Stimulated activated CD4-positive, alpha-beta T cell treated with anti-CD3 and anti-CD28 coated beads, Interleukin-15, amount 100 ng/mL, for 24 hours (primary cell): ENCODE results near the gene VMA21.

Experiments
- DNase-seq: peaks from one replicate; pipeline ENCODE4 v3.0.0-alpha.2; 2020

Gene VMA21, protein sequence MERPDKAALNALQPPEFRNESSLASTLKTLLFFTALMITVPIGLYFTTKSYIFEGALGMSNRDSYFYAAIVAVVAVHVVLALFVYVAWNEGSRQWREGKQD

DNA sequence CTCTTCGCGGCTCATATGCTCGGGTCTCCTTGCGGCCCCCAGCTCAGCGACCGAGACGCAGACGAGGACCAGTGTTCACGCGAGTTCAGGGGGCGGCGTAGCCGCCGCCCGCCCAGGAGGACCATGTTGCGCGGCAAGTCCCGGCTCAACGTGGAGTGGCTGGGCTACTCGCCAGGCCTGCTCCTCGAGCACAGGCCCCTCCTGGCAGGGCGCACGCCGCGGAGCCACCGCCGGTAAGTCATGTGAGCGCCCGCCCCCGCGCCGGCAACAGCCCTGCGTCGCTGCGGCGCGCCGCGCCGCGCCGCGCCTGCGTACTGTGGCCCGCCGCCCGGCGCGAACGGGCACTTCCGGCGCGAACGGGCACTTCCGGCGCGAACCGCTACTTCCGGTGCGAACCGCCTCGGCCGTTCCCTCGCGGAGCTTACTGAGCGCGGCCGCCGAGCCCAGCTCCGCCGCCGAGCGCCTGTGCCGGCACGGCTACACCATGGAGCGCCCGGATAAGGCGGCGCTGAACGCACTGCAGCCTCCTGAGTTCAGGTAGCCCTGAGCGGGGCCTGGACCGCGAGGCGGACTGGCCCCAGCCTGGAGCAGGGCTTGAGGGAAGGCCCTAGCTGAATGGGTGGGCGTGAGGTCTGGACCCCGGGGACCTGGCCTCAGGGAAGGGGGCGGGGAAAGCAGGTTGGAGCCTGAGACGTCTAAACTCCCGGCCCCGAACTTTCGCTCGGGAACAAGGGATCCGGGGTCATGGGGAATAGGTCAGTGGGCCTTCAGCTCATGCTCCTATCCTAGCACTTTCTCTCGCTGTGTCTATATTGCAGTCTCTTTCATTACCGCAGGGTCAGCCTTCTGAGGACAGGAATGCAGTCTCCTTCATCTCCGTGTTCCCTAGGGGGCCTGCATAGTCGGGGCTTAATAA lies at the start of gene VMA21:
VMA21 (plus strand) TSS at position 382 of the 916 bp plus-strand sequence; CDS start at position 485, 103 bp downstream.
- DNase-seq: peak; percentile 85

DNA sequence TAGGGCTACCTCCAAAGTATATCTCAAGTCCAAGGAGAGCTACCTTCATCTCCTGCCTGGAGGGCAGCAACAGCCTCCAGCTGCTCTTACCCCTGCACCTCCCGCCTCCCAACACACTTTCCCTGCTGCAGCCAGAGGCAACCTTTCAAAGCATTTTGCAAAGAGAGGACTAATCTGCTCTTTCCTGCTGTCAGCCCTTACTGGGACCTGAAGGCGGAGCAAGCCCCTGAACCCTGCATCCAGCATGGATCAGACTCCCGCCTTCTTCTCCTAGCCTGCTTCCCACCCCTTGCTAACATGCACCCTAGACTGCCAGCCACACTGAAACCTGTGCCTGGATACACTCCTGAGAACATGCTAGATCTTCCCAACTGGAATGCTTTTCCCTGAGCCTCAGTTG lies 37.7 kb upstream of the VMA21 start:
- DNase-seq: no peak

DNA sequence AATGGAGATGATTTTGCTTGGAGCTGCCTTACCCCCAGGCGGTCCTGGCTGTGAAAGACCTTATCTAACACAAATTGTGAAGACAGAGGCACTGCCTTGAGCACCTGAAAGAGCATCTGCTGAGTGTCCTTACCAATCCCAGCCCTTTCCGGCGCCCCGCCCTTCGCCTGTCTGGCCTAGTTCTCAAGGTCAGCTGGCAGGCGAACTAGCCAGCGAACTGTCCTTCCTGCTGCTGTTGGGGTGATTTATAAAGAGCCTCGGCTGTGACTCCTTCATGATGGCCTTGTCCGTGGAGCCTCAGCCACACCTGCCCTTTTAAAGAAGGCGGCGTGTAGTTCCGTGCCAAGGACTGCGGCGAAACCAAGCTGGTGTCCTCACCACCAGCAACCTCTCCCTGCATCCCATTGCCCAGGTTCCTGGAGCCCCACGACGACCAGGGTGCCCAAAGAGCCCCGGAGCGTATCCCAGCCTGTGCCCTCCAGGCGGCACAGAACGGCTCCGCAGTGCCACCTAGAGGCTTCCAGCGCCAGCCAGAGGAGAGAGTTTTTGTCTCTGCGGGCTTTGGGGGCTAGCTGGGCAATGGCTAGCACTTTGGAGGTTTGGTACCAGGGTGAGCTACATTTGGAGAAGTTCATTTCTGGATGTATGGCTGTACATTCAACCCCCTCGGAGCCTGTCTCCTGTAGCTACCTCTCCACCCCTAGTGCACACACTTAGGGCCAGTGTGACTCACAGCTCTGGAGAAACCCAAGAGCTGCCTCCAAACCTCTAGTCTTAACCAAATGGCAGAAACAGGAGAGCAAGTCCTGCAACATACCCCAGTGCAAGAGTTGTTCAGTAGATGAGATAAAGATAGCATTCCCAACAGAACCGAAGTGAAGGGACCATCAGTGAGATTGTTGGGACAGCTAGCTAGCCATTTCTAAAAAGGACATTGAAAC lies 36.8 kb upstream of the VMA21 start:
- peak; percentile 54 for DNase-seq

DNA sequence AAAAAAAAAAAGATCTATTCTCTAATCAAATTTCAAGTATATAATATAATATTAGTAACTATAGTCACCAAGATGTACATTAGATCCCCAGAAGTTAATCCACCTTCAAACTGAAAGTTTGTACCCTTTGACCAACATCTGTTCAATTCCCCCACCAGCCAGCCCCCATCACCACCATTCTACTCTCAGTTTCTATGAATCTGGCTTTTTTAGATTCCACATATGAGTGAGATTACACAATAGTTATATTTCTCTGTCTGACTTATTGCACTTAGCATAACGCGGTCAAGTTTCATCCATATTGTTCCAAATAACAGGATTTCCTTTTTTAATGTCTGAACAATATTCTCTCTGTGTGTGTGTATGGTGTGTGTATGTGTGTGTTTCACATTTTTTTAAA lies 33.7 kb upstream of the VMA21 start:
- no peak for DNase-seq

DNA sequence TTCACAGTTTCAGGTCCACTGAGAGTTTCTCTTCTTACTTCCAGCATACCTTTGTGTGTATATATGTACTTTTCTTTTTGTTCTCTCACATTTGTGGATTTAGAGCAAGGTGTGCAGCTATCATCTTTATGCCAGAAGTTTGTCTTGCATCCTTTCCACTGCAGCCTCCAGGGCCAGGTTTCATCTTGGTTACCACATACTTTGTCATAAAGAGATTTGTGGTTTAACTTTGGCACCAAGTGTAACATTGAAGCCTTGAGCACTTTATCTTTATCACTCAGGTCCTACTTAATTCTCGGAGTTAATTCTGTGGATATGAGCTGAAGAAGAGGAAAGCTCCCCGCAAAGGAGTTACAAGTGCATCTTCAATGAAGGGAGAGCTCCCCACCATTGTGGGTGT lies 31.4 kb upstream of the VMA21 start:
- DNase-seq: no peak

DNA sequence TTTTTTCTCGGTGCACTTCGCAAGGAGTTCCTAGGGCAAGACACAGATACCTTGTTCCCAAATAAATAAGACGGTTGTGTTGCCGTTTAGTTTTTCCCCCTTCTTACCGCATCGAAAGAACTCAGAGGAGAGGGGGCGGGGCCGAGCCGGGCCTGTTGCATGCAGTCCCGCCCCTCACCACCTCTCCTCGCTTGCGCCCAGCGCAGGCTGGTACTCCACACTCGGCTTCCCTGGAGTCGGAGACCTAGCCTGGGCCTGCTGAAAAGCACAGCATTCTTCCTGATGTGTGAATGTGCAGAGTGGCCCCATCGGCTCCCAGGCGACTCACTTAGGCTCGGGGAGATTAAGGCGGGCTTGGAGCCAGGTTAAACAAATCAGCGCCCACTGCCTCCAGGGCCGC lies 26.1 kb upstream of the VMA21 start:
- peak; percentile 25 for DNase-seq

DNA sequence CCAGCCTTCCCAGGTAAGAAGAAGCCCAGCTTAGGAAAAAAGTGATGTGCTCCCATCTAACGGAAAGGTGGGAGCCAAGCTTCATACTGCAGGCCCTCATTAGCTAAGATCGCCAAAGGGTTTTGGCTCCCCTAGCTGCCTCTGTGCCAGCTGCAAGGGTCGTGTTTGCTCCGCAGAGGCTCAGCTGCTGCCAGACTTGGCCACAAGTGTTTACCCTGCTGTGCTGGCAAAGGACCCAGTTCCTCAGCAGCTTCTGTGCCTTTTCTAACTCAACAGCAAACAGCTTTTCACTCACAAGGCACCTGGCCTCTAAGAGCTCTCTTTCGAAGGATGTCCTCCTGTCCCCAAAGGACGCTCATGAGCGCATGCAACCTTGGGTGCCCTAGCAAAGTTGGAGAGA lies 12.2 kb upstream of the VMA21 start:
- DNase-seq: no peak

DNA sequence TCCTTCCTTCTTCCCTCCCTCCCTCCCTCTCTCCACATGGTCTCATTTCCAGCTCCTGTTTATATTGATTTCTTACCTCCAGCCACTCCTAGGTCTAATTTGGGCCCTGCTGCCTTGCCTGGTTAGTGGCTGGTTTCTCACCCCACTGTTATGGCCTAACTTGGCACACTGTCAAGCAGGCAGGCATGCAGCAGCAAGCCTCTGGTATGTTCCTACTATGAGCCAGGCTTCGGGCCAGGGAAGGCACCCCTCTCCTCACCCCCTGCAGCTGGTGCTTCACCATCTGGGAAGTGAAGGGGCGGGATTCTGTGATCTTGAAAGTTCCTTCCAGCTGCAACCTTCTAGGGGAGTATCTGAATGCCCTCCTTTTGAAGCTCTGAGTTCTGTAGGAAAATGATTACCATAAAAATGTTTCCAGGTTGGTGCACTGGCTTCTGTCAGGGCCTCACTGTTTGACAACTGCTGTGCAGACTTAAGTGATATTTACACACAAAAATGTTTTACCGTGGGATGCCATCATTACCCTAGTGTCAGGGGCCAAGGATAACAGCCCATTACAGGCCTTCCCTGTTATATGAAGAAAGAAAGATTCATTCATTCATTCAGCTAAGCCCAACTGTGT lies 10.1 kb upstream of the VMA21 start:
- no peak for DNase-seq

DNA sequence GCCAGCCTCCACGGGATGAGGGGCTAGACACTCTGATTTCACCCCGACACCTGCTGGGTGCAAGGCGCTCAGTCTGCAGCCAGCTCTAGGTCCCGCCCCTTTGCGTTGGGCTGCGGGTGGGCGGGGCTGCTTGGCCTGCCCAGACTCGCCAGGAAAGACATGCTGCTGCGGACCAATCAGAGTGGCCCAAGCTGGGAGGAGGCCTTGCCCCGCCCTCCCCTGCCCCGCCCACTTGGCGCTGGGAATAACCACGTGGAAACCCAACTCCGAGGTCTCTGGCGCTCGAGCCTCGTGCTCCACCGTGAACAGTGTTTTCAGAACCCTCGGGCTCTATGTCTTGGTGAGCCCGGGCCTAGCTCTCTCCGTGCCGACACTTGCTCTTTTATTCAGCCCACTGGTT lies 5.3 kb upstream of the VMA21 start:
- no peak for DNase-seq

DNA sequence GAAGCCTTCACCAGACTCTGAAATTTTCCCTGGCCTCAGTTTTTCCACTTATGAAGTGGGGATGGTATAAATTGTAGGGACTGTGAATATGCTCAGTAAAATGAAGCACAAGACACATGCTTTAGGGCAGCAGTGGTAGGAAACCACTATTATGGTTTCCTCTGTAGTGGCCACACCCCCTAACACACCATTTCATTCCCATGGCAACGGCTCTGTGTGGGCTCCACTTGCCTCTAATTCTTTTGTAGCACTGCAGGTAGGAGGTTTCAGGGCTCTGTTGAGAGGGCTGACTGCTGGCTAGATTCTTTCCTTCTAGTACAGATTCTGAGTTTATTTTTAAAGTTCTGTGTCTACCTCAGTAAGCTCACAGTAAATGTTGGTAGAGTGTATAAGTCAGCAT lies 3.5 kb upstream of the VMA21 start:
- peak; percentile 41 for DNase-seq

DNA sequence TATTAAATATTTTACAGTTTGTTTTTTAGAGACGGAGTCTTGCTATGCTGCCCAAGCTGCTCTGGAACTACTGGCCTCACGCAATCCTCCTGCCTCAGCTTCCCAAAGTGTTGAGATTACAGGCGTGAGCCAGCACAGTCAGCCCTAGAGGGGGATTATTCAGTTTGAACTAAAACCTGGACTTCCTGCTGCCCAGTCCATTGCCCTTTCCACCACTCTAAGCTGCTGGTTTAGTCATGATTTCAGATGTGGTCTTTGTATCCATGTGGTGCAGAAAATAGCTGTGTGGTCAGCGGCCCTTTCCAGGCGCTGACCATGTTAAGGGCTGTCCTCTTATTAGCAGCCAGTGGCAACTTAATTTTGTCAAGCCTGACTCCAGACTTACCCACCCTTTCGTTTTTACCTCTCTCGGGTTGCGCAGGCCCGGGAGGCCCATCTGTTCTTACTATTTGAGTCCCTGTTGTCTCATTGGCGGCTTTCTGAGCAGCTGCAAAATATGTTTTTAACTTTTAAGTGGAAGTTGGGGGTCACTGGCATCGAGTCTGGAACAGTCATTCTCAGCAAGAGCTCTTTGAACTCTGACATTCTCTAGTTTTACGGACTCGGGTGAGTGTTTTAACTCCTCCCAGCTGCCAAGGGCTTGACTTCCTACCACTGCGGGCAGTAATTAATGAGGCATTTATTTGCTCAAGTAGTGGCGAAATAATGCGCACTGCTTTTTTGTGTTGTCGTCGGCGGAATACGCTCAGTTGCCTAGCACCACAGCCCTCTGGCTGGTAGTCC lies 773 bp upstream of the VMA21 start:
- DNase-seq: peak; percentile 44

DNA sequence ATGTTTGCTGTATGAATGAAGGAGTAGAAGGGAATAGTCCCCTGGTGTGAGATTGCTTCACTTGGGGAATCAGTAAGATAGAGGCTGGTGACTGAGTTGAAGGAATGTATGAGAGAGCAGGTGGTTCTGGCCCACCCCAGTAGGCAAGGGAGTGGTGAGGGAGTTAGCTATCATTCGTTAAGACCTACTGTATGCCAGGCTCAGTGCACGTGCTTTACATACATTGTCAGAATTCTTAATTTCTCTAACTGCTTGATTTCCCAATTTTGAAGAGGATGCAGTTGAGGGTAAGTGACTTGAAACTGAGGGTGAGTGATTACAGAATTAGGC lies 700 bp downstream of the VMA21 start:
- no peak for DNase-seq

DNA sequence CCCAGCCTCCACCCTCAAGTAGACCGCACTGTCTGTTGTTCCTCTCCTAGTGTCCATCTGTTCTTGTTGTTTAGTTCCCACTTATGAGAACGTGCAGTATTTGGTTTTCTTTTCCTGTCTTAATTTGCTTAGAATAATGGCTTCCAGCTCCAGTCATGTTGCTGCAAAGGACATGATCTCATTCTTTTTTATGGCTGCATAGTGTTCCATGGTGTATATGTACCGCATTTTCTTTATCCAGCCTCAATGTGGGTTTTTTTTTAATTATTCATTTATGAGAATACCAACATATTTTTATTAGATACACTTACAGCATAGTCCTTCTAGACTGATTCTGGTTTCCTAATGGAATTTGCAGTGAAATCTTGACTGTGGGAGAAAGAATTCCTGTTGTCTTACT lies 1.3 kb downstream of the VMA21 start:
- no peak for DNase-seq

DNA sequence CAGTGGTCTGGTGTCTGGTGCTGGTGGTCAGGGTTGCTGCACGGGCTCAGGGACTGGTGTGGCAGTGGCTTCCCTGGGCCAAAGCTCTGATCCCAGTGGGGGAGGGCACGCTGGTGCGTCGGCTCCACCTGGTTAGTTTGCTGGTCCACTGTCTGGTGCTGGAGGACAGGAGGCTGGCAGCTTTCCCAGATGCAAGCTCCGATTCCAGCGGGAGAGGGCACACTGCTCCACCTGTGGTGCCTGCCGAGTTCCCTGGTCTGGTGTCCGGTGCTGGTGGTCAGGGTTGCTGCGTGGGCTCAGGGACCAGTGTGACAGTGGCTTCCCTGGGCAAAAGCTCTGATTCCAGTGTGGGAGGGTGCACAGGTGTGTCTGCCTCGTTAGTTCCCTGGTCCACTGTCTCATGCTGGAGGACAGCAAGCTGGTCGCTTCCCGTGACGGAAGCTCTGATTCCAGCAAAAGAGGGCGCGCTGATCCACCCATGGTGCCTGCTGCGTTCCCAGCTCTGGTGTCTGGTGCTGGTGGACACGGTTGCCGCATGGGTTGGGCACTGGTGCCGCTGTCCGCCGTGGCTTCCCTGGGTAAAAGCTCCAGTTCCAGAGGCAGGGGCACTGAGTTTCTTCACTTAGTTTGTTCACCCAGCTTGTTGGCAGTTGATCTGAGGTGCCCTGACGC lies 5.8 kb downstream of the VMA21 start:
- no peak for DNase-seq

DNA sequence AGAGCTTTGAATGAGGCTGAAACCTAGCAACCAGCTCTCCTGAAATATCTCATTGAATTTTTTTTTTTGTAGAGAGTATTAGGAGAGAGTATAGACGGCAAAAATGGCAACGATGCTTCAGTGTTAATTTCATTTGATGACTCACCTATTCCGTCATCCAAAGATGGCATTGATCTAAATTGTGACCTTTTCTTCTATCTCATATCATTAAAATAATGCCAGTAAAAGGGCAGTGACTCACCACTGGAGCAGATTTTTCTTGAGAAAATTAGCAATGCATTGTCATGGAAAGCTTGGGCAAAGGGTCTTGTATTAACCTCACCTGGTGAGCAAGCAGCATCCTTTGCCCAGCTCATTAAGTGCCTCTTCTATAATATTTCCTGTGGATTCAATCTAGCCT lies 19.6 kb downstream of the VMA21 start:
- no peak for DNase-seq

DNA sequence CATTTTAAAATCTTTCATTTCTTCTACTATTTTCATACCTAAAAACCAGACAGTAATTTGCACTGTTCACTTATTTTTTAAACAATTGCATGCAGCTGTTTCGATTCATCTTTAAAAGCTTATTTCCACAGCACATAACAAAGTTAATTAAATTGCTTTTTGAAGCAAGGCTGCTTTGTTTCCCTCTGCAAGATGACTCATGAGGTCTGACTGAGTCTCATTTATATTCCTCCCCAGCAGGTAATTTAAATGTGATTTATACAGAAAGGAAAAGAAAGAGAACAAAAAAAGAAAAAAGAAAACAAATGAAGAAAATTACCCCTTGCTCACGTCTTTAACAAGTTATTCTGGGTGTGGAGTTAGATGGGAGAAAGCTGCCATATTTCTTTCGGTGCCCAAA lies 22.8 kb downstream of the VMA21 start:
- no peak for DNase-seq

DNA sequence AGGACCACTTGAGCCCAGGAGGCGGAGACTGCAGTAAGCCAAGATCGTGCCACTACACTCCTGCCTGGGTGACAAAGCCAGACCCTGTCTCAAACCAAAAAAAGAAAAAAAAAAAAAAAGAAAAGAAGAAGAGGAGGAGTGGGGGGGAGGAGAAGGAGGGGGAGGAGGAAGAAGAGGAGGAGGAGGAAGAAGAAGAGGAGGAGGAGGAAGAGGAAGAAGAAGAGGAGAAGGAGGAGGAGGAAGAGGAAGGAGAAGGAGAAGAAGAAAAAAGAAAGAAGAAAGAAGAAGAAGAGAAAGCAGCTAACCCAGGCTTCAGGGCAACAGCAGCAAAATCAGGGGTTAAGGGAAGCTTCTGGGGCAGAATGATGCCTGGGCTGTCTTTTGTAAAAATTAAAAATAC lies 27.5 kb downstream of the VMA21 start:
- DNase-seq: no peak

DNA sequence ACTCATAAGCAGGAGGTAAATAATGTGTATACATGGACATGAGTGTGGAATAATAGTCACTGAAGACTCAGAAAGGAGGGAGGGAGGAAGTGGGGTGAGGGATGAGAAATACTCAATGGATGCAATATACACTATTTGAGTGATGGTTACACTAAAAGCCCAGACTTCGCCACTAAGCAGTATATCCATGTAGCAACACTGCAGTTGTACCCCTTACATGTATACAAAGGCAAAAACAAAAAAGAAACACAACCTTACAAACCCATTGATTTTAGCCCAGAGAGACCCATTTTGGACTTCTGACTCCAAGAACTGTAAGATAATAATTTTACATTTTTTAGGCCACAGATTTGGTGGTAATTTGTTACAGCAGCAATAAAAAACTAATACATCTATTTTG lies 51.5 kb downstream of the VMA21 start:
- DNase-seq: no peak

DNA sequence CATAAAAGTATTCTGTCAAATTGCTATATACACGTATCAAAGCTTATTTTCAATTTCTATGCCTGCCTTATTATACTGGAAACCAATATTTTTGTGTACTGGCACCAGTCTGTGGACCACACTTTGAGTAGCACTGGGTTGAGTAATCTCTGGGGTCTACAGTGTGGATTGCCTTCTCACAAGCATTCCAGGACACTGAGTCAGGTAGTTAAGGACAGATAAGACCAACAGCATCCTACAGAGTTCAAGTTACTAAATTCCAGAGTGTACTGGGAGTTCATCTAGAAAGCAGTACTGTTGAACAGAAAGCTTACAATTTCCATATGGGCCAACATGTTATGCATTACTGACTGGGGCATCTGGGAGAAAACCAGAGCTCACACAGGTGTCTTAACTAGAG lies 61.8 kb downstream of the VMA21 start:
- no peak for DNase-seq
